ENCODE data around the gene RGP1.

DNA sequence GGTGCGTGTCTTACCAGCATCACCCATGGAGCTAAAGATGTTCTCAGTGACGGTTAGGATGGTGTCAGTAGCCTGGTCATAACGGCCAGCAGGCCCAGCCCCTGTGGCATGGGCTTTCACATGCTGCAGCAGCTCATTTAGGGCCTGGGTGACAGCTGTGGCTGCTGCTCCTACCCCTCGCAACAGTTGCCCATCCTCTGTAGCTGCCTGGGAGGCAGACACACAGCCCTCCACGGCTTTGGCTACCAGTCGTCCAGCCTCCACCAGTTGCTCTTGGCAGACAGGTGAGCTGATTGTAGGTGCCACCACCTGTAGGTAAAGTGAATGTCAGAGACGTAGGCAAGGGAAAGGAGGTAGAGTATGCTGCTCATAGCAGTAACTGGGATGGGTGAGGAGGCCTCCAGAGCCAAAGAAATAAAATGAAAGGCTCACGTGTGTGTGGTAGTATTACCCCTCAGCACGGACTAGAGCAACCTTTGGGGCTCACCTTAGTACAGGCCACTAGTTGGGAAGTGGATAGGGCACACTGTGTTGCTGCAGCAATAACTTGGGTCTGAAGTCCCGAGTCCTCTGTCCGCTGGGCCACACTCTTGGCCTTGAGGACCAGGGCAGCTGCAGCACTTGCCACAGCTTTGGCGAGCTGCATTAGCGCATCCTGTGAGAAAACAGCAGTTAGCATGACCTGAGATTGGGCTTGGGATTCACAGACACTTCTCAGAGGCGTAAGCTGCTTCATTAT lies 31.8 kb upstream of the RGP1 start:
- TF ChIP-seq, protein P1, sequence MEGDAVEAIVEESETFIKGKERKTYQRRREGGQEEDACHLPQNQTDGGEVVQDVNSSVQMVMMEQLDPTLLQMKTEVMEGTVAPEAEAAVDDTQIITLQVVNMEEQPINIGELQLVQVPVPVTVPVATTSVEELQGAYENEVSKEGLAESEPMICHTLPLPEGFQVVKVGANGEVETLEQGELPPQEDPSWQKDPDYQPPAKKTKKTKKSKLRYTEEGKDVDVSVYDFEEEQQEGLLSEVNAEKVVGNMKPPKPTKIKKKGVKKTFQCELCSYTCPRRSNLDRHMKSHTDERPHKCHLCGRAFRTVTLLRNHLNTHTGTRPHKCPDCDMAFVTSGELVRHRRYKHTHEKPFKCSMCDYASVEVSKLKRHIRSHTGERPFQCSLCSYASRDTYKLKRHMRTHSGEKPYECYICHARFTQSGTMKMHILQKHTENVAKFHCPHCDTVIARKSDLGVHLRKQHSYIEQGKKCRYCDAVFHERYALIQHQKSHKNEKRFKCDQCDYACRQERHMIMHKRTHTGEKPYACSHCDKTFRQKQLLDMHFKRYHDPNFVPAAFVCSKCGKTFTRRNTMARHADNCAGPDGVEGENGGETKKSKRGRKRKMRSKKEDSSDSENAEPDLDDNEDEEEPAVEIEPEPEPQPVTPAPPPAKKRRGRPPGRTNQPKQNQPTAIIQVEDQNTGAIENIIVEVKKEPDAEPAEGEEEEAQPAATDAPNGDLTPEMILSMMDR (IDR thresholded peaks at IDR 0.05) = no peak
- no peak for TF ChIP-seq POLR2A (IDR thresholded peaks at IDR 0.05)
